ENCODE results near the gene PIP5KL1.

PIP5KL1 gene

DNA sequence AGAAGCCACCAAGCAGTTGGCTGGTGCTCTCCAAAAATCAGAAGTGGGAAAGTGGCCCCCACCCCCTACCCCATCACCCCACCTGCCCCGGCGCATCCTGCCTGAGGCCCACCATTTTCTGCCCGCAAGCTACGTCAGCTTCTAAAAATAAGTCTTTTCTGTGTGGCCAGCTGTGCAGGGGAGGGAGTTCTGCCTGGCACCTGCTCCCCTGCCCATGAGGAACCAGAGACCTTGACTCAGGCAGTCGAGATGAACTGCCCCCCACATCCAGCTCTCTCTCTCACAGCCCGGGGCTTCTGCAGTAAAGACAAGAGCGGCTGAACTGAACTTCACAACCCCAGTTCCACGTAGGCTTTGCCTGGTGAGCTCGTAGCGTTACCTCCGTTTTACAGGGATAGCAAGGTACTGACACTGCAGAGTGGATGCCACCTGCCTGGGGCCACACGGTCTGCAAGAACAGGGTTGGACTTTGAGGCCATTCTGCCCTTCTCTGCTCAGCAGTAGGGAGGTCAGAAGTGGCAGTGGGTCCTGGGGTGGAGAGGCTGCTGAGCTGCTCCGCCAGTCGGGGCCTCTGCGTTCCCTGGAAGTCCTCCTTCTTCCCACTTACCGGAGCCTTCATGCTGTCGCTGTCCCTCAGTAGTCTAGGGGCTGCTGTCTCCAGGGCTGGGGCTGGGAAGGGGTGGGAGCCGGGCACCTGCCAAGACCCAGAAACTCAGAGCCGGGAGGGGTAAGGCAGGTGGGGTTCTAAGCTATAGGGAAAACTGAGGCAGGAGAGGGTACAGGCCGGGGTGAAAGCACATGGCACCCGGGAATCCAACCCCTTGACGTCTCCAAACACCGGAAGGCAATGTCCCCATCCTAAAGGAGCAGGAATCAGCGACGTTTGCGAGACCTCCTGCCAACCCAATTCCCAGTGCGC, 14.5 kb downstream of the PIP5KL1 start:
- DNase-seq (ENCODE audit: low read depth in 4 of 4, low spot score in 1 of 4), result no peak

DNA sequence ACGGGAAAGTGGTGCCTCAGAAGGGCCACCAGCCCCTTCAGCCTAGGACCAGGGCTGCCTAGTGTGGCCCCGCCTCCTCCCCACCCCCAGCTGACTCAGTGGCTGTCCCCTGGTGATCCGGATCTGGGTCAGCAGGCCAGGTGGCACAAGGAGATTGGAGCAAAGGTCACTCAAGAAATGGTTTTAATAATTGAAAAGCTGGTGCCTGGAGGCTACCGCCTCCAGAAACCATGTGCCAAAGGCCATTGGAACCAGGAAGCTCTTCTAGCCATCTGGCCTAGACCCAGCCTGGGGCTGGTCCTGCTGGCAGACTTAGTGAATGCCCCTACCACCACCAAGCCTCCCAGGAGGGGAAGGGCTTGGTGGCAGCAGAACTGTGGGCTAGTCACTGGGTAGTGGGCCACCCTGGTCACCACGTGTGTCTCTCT, 15.2 kb downstream of the PIP5KL1 start:
- DNase-seq (ENCODE audit: low read depth in 4 of 4, low spot score in 1 of 4), result no peak

DNA sequence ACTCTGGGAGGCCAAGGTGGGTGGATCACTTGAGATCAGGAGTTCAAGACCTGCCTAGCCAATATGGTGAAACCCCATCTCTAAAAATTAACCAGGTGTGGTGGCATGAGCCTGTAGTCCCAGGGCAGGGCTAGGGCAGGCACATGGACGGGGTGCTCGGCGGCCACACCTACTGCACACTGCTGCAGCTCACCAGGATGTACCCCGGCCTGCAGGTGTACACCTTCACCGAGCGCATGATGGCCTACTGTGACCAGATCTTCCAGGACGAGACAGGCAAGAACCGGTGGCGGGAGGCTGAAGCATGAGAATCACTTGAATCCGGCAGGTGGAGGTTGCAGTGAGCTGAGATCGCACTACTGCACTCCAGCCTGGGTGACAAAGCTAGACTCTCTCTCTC, 16.9 kb downstream of the PIP5KL1 start:
- no peak for DNase-seq (ENCODE audit: low read depth in 4 of 4, low spot score in 1 of 4)

DNA sequence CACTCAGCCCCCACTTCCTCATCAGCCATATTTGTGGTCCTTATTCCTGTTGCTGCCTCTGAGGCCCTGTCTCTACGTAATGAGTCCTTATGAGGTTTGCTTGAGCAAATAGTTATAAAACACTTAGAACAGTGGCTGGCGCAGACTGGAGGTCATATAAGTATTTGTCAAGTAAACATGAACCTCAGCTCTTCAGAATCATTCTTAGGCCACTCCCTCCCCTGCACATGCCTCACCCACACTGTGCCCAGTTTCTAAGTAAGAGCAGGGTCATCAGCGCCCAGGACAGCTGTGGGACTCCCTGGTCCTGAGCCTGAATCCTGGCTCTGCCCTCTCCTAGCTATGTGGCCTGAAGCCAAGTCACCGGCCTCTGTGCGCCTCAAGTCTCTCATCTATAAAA, 17.7 kb downstream of the PIP5KL1 start:
- DNase-seq (ENCODE audit: low read depth in 4 of 4, low spot score in 1 of 4), result no peak

DNA sequence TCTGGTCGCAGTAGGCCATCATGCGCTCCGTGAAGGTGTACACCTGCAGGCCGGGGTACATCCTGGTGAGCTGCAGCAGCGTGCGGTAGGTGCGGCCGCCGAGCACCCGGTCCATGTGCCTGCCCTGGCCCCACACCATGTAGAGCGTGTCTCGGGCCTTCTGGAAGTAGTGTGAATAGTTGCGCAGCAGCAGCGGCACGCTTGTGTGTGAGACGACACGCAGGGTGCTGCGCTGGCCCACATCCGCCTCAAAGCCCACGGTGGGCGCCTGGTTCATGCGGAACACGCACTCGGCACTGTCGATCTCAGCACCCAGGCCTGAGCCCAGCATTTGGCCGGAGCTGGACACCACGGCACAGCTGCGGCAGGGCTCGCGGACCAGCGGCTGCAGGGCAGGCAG, 18.3 kb downstream of the PIP5KL1 start:
- no peak for DNase-seq (ENCODE audit: low read depth in 4 of 4, low spot score in 1 of 4)

DNA sequence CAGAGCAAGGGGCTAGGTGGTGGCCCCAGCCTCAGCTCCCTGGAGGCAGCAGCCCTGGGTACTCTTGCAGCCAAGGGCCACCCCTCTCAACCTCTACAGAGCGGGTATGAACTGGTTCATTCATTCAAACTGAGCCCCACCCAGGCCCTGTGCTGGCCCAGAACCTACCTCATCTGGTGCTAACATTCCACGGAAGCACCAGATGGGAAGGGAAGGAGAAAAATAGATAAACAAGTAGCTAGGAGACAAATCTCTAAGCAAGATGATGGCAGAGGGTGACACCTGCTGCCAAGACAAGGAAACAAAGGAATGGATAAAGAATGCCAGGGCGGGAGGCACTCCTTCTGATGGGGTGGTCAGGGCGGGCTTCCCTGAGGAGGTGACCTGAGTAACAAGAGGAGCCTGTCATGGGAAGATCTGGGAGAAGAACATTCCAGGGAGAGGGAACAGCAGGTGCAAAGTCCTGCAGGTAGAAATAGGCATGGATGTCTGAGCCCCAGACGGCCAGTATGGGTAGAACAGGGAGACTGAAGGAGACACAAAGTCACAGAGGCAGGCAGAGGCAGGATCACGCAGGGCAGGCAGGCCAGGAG, 19.9 kb downstream of the PIP5KL1 start:
- no peak for DNase-seq (ENCODE audit: low read depth in 4 of 4, low spot score in 1 of 4)

DNA sequence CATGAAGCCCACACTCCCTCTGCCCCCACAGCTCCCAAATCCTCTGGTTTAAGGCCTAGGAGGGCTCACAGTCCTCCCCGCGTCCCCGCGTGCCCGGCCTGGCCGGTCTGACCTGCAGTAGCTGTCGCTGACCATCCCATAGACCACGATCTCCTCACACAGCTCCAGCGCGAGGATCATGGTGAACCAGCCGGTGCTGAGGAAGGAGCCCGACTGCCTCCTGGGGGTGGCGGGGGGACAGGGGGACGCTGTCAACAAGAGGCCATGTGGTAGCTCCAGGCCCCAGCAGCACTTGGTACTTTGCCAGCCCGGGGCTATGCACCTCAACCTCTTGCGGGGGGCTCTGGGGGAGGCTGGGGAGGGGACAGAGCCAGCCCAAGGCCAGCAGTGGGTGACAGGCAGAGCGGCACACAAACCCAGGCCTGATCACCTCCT, 20.7 kb downstream of the PIP5KL1 start:
- no peak for DNase-seq (ENCODE audit: low read depth in 4 of 4, low spot score in 1 of 4)

DNA sequence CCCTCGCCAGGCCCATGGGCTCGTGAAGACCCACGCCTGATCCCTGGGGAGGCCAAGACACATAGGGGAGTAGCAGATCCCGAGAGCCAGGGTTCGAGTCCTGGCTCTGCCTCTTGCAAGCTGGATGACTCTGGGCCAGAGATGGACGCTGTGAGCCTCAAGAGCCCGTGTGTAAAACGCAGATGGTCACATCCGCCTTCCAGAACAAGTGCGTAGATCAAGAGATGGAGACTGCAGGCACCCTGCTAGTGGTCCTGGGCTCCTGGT, 22.0 kb downstream of the PIP5KL1 start:
- no peak for DNase-seq (ENCODE audit: low read depth in 4 of 4, low spot score in 1 of 4)

DNA sequence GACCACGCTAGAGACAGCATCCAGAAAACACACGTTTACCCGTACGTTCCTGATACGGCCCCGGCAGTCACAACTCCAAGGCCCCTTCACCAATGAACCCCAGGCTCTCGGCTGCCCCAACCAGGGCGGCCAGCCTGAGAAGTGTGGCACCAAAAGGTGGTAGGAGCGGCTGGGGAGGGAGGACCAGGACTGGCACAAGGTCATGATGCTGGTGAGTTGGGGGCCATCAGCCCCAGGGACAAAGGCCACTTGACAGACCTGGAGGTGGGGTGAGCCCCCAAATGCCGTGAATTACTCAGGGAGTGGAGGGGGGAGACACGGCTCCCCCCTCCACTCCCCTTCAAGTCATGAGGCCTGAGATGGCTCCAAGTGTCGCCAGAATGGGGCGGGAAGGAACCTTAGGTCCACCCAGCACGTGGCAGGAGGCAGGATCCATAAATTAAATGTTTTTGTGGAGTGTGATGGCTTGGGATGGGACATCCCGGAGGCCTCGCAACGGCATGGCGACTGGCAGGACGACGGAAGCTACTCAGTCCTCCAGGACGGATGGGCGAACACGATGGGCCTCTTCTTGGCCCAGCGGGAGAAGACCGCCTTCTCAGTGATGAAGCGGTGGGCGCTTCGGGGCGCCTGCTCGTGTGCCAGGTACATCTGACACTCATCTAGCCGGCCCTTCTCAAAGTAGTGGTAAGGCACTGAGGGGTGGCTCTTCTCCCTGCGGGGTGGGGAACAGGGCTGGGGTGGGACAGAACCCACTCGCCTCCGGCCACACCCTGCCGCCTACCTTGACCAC, 22.5 kb downstream of the PIP5KL1 start:
- DNase-seq (ENCODE audit: low read depth in 4 of 4, low spot score in 1 of 4), result no peak

DNA sequence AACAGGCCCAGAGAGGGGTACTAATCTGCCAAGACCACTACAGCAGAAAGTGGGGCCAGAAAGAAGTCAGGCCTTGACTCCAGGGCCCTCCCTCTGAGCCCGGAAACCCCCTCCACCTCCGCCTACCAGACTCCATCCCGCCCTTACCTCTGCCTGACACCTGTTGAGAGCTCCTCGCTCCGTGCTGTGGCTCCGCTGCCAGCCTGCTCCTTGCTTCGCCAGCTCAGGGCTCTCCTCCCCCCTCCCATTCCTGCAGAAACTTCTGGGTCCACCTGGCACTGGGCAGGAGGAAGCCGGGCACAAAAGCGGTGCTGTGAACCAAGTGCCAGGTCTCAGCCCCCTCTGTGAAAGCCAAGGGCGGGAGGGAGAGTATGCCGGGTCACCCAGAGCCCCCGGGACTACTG, 24.8 kb downstream of the PIP5KL1 start:
- no peak for DNase-seq (ENCODE audit: low read depth in 4 of 4, low spot score in 1 of 4)

DNA sequence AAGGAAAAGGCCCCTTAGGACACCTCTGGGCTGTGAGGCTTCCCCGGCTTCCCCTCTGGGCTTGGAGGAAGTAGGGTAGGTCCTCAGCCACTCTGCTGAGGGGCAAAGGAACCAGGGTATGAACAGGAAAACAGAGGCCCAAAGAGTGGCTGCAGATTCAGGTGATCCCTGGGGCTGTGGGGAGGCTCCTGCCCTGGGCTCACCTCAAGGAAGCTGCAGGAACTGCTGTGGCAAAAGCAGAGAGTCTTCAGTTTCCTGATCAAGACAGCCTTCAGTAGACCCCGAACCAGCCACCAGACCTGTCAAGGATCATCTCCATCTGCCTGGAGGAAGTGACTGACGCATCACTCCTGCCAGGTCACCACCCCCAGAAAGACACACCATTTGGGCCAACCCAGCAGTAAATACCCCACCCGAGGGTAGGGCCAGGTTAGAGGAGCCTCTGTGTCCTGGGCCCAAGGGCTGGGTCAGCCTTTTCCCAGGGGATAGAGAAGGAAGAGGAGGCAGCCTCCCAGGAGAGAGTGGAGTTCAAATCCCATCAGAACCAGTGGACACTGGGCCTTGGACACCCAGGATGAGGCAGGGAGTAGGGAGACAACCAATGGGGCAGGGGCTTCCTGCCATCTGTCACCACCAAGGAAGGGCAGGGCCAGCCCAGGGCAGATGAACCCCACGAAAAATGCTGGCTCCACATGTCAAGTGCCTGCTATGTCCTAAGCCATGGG, 25.4 kb downstream of the PIP5KL1 start:
- DNase-seq (ENCODE audit: low read depth in 4 of 4, low spot score in 1 of 4), result no peak

DNA sequence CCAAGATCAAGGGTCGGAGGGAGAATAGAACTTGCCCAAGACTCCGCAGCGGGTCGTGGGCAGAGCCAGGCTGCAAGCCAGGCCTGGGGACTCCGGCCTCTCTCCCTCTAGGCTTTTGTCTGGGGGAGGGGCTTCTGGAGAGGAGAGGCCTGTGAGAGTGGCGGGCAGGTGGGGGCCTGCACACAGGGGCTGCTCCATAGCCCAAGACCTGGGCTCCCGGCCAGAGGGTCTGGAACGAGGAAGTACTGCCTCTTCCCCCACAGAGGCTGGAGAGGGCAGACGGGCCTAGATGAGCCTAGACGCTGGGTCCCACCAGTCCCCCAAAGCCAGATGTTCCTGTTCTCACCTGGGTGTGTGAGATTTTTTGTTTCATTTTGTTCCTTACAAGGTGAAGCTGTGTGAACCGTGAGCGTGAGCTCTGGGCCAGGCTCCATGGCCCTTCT, 26.0 kb downstream of the PIP5KL1 start:
- no peak for DNase-seq (ENCODE audit: low read depth in 4 of 4, low spot score in 1 of 4)

DNA sequence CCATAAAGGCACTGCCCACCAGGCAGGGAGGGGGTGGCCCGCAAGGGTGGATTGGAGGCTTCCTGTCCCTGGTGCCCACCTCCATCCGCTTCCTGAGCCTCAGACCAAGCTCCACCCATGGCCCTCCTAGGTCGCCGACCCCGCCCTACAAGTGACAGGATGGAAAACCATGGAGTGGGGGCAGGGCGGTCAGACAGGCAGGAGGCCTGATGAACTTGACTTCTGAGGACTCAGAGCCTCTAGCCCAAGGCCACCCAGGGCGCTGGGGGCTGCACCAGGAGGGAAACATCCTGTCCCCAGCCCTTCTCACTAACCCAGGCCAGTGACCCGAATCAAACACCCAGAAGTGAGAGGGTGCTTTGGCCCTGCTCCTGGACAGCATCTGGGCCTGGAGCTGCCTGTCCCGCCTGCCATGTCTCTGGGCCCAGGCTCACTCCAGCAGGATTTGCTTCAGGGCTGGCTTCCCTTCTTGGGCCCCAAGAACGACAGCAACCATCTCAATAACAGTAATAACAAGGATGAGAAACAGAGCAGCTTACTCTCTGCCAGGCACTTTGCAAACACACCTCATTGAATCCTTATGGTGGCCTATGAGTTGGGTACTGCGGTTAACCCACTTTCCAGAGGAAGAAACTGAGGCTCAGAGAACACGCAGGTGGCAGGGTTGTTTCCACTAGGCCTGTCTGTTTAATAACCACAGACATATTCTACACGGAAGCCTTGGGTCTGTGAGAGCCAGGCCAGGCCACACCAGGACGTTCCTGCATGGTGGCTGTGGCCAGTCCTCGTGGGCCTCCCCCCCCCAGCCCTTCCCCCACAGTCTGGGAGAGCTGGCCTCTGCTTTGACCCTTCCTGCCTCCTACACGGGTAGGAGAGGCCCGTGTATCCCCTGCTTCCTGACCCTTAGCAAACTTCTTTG, 26.8 kb downstream of the PIP5KL1 start:
- DNase-seq (ENCODE audit: low read depth in 4 of 4, low spot score in 1 of 4), result peak in 3 of 4 experiments; percentile 41 to 87 (median 60)

DNA sequence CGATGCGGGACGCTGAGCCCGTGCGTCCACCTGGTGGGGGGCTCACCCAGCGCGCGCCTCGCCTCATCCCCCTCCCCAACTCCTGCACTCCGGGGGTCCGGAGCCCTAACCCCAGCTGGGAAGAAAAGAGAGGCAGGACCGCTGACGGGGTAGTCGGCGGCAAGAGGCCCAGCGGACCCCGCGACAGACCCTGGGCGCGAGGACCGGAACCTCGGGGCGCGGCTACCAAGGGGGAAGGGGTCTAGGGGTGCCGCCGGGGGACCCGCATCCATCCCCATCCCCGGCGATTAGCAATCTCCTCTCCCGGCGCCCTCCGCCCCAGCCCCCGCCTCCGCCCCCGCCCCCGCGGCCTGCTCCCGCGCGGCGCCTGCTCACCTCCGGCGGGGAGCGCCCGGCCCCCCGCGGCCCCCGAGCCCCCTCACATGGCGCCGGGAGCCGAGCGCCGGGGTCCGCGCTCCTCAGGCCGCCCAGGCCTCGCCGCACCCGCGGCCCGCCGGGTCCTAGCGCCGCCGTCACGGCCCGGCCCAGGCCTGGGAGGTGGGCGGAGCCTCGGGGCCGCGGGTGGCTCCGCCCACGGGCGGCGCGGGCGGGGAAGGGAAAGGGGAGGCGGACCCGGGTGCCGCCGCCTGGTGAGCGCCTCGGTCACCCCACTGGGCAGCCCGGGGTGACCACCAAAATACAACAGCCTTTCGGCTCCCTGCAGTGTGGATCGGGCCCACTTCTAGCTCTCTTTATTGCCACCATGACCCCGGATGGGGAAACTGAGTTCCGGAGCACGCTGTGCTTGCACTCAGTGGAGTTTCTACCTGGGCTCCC, 31.2 kb downstream of the PIP5KL1 start, which contains the start of gene ST6GALNAC6:
TSS of gene ST6GALNAC6 (minus strand) at position 476 of the 816 bp plus-strand sequence. CDS start 1,622 bp downstream, outside the sequence.
- peak; percentile 47 to 67 (median 56) for DNase-seq (ENCODE audit: low read depth in 4 of 4, low spot score in 1 of 4)

DNA sequence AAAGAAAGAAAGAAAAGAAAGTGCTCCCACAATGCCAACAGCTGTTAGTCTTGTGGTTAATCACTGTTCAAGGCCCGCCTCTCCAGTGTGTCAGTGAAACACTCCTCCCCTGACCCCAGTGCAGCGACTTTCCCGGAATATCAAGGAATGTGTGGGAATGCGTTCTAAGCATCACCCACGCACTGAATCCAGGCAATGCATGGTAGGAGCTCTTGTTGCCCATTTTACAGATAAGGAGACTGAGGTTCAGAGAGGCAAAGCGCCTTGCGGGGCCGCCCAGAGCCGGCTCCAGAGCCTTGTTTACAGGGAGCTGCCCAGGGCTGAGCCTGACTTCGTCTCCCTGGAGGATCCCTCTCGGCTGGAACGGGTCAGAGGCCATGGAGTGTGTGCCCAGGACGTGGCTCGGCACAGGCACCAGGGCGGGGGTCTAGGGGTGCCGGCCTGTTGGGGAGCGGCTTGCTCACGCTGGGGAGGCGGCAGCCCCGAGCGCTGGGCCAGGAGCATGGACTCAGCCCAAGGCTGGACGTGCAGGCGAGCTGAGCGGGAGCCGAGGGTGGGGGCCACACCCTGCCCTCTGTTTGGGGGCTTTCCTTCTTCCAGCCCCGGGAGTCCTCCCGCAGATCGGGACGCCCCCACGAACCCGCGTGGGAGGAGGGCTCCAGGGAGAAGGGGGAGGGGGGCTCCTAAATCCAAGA, 32.0 kb downstream of the PIP5KL1 start:
- DNase-seq (ENCODE audit: low read depth in 4 of 4, low spot score in 1 of 4), result no peak

DNA sequence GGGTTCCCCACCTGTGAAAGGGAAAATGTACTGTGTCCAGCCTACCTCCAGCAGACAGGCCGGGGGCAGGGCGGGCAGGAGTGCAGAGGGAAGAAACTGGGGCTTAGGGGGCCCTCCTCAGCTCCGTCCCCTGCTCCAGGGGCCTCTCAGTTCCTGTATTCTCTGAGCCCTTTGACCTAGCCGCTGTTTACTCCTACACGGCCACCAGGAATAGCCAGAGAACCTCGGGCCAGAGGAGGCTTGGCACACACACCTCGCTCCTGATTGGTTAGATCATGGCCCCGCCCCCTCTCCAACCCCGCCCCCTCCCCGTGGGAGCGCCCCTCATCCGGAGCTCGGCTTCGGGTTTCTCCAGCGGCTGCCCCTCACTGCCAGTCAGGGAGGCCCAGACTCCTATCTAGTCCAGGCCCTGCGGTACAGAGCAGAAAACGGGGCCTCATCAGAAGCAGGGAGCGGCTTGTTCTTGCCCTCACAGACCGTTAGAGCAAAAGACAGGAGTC, 33.3 kb downstream of the PIP5KL1 start:
- DNase-seq (ENCODE audit: low read depth in 4 of 4, low spot score in 1 of 4), result no peak

DNA sequence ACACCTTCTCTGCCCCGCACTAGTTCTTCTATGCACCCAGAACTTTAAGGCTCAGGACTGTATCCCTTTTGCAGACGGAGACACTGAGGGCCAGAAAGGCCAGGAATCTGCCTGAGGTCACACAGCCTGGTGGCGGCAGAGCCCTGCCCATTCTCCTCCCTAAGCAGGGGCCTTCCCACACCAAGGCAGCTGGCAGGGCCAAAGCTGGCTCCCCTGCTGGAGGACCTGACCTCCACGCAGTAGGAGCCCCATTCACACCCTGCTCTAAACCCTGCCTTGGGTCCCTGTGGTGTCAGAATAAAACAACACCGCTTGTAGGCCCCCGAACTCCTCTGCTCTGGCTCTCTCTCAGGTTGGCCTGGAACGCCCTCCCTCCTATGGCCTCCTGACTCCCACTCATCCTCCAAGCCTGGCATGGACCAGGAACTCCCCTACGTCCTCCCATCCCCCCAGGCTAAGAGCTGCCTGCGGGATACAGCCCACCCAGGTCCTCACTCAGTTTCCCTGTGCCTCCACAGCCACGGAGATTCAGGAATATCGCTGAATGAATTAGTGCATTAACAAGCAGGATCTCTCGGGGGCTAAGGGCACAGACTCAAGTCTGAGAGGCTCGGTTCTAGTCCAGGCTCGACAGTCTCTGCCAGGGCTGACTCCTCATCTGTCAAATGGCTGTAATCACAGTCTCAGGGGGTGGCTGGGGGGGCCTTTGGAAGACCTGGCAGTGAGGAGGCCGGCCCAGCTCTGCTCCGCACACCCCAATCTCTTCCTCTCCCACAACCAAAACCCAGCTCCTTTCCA, 34.0 kb downstream of the PIP5KL1 start:
- no peak for DNase-seq (ENCODE audit: low read depth in 4 of 4, low spot score in 1 of 4)

DNA sequence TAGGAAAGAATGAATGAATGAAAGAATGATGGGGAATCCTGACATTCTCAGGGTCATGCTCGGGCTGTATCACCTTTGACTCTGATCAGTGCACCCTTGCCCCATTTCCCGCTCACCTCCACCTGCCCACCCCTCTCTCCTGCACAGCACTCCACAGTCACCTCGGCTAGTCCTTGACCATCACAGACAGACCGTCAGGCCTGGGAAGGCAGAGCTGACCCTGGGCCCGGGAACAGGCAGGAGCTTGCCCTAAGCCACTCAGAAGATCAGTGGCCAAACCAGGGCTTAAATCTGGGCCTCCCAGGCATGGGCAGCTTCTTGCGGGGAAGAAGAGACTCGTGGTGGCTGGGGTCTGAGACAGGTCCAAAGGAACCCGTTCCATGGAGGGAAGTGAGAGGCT, 34.8 kb downstream of the PIP5KL1 start:
- DNase-seq (ENCODE audit: low read depth in 4 of 4, low spot score in 1 of 4), result no peak

Measured in stimulated activated CD4-positive, alpha-beta T cell treated with anti-CD3 and anti-CD28 coated beads, Interleukin-1b, Interleukin-23, amount 100 ng/mL, for 24 hours (primary cell).